Kidney epithelial cell (primary cell): ENCODE measurements around the gene RPS17. TPM values are rescaled to one million over a fixed set of nuclear protein-coding genes. Genes with fewer than 3 reads are reported as not detected.
A peak's percentile ranks its signal among the peaks of the same experiment; 100 is the strongest.

Experiments used
- DNase-seq: peaks from one replicate; pipeline ENCODE4 v3.0.0-alpha.2; 2010; ENCODE audit warnings: low read depth
- H3K27me3 ChIP-seq: 2 replicates; pipeline ENCODE4 v1.6.0; 2011; ENCODE audit warnings: low read length; ENCODE audit not compliant: control insufficient read depth, insufficient read depth
- H3K36me3 ChIP-seq: 2 replicates; pipeline ENCODE4 v1.5.1; 2011; ENCODE audit warnings: low read length; ENCODE audit not compliant: control insufficient read depth, insufficient read depth
- H3K4me3 ChIP-seq: 2 replicates; pipeline ENCODE4 v1.5.1; 2011; ENCODE audit warnings: low read depth, mild to moderate bottlenecking, control low read depth, low read length
- total RNA-seq: library from RNA; depleted of rRNA; stranded (reverse); fragments of >200 nt; gene quantifications from 2 replicates; pipeline ENCODE4 v1.2.3, GENCODE V29; 2015
- TF ChIP-seq, protein P1 (sequence below): IDR thresholded peaks from 2 replicates; pipeline ENCODE4 v1.5.1; 2011; ENCODE audit warnings: mild to moderate bottlenecking, moderate library complexity, low read length, control low read depth, inconsistent platforms; ENCODE audit not compliant: insufficient read depth, poor library complexity, severe bottlenecking

RPS17 gene
- total RNA-seq, 1 donor from 2014 or later: 5,590 TPM

DNA sequence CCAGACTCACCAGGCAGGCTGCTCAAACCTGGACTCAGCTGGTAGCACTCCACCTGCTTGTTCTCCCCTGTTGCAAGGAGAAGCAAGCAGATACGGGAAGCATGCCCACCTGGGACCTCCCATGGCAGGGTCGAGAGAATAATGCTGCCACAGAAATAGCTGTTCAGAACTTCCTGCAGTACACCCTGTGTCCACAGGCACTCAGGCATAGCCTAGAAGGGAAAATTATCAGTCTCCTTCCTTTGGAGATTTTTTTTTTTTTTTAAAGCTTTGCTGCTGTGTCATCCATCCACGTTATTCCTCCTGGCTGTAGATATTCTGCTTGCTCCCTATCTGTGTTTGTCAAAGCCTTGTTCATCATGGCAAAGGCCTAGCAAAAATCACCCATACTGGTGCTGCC is 32.7 kb upstream of the RPS17 start:
- Histone ChIP-seq H3K4me3 (no peak overlapping the region), H3K36me3 (no peaks in the 10 kb centered on the region), H3K27me3 (peaks cover 2% of the 10 kb centered on the region)
- TF ChIP-seq, protein P1, sequence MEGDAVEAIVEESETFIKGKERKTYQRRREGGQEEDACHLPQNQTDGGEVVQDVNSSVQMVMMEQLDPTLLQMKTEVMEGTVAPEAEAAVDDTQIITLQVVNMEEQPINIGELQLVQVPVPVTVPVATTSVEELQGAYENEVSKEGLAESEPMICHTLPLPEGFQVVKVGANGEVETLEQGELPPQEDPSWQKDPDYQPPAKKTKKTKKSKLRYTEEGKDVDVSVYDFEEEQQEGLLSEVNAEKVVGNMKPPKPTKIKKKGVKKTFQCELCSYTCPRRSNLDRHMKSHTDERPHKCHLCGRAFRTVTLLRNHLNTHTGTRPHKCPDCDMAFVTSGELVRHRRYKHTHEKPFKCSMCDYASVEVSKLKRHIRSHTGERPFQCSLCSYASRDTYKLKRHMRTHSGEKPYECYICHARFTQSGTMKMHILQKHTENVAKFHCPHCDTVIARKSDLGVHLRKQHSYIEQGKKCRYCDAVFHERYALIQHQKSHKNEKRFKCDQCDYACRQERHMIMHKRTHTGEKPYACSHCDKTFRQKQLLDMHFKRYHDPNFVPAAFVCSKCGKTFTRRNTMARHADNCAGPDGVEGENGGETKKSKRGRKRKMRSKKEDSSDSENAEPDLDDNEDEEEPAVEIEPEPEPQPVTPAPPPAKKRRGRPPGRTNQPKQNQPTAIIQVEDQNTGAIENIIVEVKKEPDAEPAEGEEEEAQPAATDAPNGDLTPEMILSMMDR: no peak
- no peak for DNase-seq

DNA sequence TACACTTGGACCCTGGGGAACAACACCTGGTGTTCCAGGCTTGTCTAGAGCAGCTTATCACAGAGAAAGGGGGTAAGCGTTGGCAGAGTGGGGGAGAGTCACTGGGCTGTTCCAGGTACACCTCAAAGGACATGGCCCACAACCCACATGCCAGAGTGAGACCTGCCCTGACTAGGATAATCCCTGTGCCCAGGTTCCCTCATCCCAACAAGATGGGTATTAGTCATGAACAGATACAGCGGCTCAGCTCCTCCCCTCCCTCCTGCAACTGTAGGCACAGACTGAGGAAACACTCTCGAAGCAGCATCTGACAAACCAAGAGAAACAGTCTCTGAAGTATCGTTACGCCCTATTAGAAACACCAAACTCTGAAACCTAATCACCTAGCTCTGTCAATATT is 32.1 kb upstream of the RPS17 start:
- no peak overlapping the region for H3K4me3 ChIP-seq
- TF ChIP-seq, protein P1: no peak
- no peaks in the 10 kb centered on the region for H3K36me3 ChIP-seq
- peaks cover 2% of the 10 kb centered on the region for H3K27me3 ChIP-seq
- no peak for DNase-seq

DNA sequence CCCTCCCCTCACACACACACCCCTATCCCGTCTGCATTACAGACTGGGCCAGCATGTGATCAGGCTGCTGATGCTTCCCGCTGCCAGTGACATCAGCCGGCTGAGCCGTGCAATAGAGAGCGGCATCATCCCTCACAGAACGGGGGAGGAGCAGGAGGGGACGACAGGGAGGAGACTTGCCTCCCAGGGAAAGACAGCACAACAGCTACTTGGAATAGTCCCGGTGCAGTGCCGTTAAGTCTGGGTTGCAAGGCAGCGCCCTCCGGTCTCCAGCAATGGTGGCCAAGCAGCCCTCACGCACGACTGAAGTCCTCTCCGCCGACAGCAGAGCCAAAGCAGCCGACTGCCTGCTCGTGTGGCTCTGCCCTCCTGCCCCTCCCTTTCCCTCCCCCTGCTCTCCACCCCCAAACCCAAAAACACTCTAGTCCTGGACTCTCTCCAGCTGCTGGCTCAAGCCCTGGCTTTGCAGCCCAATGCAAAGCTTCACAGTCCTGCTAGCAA is 31.5 kb upstream of the RPS17 start:
- H3K27me3 ChIP-seq: peaks cover 2% of the 10 kb centered on the region
- TF ChIP-seq, protein P1: no peak
- peak overlapping the region; percentile 11 for H3K4me3 ChIP-seq
- DNase-seq: no peak
- no peaks in the 10 kb centered on the region for H3K36me3 ChIP-seq

GRCh38 chr15:82570721-82571508 is 30.7 kb upstream of the RPS17 start:
- no peak for DNase-seq
- Histone ChIP-seq H3K27me3 (peaks cover 2% of the 10 kb centered on the region), H3K36me3 (no peaks in the 10 kb centered on the region), H3K4me3 (no peak overlapping the region)
- TF ChIP-seq, protein P1: no peak

DNA sequence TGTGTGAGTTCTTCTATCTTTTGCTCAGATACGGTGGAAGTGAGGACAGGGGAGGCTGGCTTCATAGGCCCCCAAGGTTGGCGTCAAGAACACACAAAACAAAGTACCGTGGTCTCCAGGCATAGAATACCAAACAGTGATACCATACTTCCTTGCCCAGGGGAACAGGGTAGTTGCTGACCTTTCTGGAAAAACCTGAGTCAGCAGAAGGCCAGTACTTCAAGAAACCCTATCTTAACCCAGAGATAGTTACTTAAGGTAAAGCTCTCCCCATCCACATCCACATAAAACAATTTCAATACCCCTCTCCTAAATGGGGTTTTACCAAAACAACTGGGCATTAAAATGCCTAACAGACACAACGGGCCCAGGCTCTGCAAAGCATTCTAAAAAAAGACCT is 29.6 kb upstream of the RPS17 start:
- Histone ChIP-seq H3K4me3 (no peak overlapping the region), H3K27me3 (peaks cover 2% of the 10 kb centered on the region), H3K36me3 (no peaks in the 10 kb centered on the region)
- no peak for DNase-seq
- TF ChIP-seq, protein P1: no peak

DNA sequence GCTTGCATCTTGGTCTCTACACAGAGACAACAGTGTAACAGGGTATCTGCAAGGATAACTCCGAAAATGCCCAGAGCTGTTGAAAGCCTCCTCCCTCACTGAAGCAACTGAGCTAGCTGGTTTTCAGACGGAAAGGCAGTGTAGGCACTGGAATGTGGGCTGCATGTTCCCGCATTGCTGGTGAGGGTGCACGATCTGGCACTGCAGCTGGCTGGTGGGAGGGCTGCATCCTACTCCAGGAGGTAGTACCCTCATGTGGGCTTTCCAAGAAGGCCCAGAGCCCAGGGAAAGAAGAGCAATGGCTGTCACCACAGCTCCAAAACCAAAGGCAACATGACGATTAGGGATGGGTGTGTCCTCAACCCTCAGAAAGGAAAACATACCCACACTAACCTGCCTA is 28.7 kb upstream of the RPS17 start:
- TF ChIP-seq, protein P1: no peak
- H3K4me3 ChIP-seq: no peak overlapping the region
- peaks cover 2% of the 10 kb centered on the region for H3K27me3 ChIP-seq
- no peak for DNase-seq
- no peaks in the 10 kb centered on the region for H3K36me3 ChIP-seq
